Fibroblast of mammary gland (primary cell): ENCODE measurements around the gene RAP1A.

Experiments
- DNase-seq: peaks from one replicate; pipeline ENCODE4 v3.0.0-alpha.2; 2010; ENCODE audit warnings: low read depth
- H3K4me3 ChIP-seq: 2 replicates; pipeline ENCODE4 v1.5.1; 2011; ENCODE audit warnings: low read depth, mild to moderate bottlenecking, low read length, moderate library complexity; ENCODE audit not compliant: control insufficient read depth
- TF ChIP-seq, protein P1 (sequence below): conservative IDR thresholded peaks from 2 replicates; pipeline ENCODE4 v1.5.1; 2011; ENCODE audit warnings: low read depth, low read length, inconsistent platforms; ENCODE audit not compliant: control insufficient read depth, insufficient read depth

Gene RAP1A

DNA sequence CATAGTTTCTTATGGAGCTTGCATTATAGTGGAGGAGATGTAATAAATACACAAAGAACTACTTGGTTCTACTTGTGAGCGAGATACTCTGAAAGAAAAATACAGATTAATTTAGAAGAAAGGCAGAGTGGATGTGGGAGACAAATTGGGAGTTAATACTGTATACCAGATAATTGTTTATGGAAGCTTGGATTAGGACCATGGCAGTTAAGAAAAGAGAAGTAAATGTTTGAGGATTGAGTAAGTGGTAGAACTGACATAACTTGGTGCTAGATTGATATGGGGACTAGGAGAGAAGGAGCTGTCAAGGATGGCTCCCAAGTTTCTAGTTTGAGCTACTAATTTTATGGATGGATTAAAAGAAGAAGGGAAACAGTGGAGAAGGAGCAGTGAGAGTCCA lies 72.3 kb downstream of the RAP1A start:
- no peak for DNase-seq
- no peak overlapping the region for H3K4me3 ChIP-seq
- TF ChIP-seq, protein P1, sequence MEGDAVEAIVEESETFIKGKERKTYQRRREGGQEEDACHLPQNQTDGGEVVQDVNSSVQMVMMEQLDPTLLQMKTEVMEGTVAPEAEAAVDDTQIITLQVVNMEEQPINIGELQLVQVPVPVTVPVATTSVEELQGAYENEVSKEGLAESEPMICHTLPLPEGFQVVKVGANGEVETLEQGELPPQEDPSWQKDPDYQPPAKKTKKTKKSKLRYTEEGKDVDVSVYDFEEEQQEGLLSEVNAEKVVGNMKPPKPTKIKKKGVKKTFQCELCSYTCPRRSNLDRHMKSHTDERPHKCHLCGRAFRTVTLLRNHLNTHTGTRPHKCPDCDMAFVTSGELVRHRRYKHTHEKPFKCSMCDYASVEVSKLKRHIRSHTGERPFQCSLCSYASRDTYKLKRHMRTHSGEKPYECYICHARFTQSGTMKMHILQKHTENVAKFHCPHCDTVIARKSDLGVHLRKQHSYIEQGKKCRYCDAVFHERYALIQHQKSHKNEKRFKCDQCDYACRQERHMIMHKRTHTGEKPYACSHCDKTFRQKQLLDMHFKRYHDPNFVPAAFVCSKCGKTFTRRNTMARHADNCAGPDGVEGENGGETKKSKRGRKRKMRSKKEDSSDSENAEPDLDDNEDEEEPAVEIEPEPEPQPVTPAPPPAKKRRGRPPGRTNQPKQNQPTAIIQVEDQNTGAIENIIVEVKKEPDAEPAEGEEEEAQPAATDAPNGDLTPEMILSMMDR, result no peak

DNA sequence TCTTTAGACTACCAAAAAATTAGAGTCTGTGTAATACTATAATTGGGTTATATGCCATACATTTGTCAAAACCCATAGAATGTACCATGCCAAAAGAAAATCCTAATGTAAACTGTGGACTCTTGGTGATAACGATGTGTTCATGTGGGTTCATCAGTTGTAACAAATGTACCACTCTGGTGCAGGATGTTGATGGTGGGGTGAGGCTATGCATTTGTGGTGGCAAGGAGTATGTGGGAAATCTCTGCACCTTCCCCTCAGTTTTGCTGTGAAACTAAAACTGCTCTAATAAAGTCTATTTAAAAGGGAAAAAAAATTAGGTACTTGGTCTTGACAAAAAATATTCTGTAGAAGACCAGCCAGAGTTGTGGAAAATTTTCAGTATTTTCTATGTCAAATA lies 76.2 kb downstream of the RAP1A start:
- no peak for DNase-seq
- H3K4me3 ChIP-seq, result no peak overlapping the region
- TF ChIP-seq, protein P1, result no peak

DNA sequence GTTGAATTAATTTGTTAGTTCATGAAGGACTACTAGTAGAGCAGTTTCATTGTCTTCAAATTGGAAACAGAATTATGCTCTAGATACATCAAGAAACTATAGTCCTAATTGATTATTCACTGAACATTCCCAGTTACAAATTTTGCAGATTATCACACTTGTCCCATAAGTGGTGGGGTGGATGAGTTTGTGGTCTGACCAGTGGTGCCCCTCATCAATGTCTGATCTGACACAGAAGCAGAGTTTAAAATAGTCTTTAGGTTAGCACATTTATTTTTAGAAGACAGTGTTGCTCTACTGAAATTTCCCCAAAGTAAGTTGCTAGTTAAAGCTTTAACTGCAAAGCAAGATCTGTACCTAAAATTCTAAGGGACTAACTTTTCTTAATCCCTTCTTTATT lies 76.7 kb downstream of the RAP1A start:
- H3K4me3 ChIP-seq, result no peak overlapping the region
- TF ChIP-seq, protein P1, result no peak
- DNase-seq, result no peak

DNA sequence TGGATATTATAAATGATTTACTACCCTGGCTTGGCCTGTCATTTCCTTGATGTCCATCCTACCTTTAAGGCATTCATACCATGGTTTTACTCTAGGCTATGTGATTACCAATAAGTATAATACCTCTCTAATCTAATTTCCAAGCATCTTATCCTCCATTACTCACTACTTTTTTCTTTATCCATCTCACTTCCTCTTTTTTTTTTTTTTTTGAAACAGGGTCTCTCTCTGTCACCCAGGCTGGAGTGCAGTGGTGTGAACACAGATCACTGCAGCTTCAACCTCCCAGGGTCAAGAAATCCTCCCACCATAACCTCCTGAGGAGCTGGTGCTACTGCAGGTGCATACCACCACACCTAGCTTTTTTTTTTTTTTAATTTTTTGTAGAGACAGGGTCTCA lies 79.7 kb downstream of the RAP1A start:
- no peak for DNase-seq
- TF ChIP-seq, protein P1, result no peak
- no peak overlapping the region for H3K4me3 ChIP-seq

DNA sequence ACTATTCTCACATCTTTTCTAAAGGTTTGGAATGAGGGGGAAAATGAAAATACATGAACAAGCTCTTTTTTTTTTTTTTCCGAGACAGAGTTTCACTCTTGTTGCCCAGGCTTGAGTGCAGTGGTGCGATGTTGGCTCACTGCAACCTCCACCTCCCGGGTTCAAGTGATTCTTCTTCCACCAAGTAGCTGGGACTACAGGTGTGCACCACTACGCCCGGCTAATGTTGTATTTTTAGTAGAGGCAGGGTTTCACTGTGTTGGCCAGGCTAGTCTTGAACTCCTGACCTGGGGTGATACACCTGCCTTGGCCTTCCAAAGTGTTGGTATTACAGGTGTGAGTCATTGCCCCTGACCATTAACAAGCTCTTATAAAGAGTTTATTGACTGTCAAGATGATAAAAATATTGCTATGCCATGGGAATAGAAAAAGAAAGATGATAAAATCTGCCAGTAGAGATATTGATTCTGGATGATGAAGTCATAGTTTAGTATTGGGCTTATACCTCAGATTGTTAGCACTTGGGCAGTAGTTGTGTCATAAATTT lies 83.0 kb downstream of the RAP1A start:
- H3K4me3 ChIP-seq, result no peak overlapping the region
- DNase-seq, result no peak
- TF ChIP-seq, protein P1, result no peak

DNA sequence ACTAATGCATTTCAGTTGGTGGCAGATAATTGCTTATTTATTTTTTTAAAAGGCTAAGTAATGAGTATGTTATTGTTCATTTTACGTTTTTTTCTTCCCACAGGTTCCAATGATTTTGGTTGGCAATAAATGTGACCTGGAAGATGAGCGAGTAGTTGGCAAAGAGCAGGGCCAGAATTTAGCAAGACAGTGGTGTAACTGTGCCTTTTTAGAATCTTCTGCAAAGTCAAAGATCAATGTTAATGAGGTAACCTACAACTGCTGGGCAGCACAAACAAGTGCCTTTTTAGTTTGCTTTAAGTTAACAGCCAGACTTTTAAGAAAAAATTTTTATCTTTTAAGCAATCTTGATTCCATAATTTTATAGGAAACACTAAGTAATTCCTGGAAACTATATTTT lies 84.7 kb downstream of the RAP1A start:
- no peak for DNase-seq
- TF ChIP-seq, protein P1, result no peak

DNA sequence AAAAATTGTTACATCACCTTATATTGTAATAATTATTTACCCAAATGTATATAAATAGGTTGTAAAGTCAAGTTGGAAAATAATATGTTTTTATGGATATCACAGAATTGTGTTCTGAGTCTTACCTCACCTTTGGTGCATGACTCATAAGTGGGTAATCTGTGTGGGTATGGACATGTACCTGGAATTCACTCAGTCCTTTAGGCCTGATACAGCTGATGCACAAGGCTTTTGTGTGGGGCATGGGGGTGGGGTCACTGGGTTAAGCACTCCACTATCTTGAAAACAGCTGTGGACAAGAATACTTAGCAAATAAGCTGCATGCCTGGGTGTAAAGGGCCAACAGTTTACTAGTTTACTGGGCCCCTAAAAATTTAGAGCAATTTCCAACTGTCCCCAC lies 85.2 kb downstream of the RAP1A start:
- no peak for DNase-seq
- no peak overlapping the region for H3K4me3 ChIP-seq
- TF ChIP-seq, protein P1, result no peak

More for the DNA sequence above, 84.7 kb downstream of the RAP1A start:
- H3K4me3 ChIP-seq, result no peak overlapping the region
